ENCODE measurements around the gene SQSTM1.

Gene SQSTM1

DNA sequence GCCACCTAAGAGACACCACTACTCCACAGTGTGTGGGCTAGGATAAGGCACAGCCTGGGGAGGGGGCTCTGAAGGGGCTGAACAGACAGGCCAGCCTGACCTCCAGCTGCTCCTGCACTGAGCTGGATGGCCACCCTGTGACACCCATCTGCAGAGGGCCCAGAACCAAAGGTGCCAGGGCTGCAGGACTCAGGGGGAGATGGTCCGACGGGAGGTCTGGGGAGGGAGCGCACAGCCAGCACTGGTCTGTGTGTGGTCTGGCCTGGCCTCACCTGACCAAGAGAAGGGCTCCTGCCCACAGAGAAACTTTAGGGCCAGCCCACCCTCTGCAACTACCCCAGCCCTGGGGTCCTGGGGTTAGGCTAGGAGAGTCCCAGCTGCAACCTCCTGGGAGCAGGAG lies 26.1 kb upstream of the SQSTM1 start:
- DNase-seq (ENCODE audit: low read depth in 2 of 3, low spot score in 1 of 3): no peak

DNA sequence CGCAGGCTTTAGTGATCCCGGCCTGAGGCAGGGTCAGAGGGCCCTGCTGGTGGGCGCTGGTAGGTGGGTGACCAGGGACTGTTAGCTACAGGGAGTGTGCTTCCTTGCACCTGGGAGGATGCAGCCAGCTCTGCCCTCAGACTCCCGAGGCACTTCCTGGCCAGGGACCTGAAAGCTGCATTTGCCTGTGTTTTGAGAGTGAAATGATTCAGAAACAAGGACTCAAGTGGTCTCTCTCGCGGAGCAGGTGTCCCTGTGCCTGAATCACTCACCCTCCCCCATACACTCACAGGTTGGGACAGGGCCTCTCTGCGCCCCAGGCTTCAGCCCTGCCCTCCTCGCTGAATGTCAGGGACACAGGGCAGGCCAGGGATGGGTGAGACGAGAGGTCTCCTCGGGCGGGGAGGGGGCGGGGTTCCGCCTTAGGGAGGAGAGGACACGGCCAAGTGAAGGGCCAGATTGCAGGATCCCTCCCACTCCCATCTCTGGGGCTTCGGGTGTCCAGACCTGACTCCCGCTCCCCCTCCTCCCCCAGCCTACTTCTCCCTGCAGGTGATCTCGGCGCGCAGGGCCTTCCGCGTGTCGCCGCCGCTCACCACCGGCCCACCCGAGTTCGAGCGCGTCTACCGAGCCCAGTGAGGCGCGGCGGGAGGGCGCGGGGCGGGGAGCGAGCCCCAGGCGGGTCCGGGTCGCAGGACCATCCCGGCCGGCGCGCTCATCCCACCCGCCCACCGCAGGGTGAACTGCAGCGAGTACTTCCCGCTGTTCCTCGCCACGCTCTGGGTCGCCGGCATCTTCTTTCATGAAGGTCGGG lies 25.4 kb upstream of the SQSTM1 start:
- no peak for DNase-seq (ENCODE audit: low read depth in 2 of 3, low spot score in 1 of 3)

DNA sequence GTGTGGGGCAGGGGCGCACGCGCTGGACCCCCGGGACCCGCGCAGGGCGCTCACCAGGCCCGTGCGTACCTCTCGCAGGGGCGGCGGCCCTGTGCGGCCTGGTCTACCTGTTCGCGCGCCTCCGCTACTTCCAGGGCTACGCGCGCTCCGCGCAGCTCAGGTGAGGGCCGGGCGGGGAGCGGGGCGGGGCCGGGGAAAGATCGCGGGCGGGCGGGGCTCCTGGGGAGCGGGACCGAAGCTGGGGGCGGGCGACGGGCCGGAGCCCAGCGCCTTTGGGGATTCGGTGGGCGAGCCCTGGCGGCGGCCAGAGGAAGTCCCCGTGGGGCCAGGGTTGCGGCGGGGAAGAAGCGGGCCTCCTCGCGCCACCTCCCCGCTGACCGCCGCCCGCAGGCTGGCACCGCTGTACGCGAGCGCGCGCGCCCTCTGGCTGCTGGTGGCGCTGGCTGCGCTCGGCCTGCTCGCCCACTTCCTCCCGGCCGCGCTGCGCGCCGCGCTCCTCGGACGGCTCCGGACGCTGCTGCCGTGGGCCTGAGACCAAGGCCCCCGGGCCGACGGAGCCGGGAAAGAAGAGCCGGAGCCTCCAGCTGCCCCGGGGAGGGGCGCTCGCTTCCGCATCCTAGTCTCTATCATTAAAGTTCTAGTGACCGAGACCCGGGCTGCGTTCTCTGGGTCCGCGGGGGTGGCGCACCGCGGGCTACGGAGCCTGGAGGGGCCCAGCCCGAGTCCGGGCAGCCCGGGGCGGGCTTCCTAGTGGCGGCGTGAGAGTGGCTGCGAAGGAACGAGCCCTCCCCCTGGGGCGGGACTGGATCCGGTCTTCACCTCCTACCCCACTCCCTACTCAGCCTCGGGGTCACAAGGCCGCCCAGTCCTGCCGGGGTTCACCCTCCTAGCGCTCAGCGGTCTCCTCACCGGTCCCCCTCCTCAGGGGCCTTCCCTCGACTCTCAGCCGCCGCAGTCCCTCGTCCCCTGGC lies 24.6 kb upstream of the SQSTM1 start:
- DNase-seq (ENCODE audit: low read depth in 2 of 3, low spot score in 1 of 3): peak in 1 of 3 donors; percentile 63

DNA sequence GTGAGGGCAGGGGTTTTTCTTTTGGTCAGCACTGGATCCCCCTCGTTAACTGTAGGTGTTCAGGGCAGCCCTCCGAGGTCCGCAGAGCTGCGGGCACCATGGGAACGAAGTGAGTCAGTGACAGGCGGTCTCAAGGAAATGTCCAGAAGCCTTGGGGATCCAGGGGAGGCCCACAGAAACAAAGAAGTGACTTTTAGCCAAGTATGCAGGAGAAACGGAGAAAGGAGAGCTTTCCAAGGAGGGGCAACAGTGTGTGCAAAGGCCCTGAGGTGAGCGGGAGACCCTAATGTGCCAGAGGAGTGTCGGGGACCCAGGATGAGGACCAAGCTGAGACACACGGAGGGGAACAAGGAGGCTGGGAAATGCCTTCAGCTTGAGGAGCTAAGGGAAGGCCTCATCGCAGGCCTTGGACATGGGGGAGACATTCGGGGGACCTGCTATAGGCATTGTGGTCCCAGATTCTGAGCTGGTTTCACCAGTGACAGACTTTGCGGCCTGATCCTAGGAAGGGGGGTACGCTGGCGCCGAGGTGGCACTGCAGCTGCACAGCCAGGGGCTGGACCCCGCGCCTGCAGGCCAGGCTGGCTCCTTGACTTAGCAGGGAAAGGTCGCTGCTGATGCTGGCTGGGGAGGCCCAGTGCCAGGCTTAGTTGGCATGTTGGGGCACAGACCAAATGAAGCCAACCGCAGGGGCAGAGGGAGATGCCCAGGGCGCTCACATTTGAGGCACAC lies 23.7 kb upstream of the SQSTM1 start:
- no peak for DNase-seq (ENCODE audit: low read depth in 2 of 3, low spot score in 1 of 3)

DNA sequence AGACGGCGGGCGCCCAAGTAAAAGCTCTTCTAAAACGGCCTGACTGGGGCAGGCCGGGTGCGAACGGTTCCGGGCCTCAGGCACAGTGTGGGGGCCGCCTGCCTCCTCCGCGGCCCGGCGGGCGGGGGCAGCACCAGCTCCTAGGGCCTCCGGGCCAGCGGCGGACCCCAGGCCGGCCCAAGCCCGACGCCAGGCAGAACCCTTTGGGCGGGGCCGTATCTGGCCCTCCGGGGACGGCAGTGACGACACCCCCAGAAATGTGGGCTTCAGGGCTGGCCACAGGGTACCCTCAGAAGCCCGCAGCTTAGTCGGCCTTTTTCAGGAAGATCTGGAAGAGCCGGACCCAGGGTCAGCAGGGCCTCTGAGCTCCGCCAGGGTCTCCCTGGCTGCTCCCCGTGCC lies 23.0 kb upstream of the SQSTM1 start:
- no peak for DNase-seq (ENCODE audit: low read depth in 2 of 3, low spot score in 1 of 3)

DNA sequence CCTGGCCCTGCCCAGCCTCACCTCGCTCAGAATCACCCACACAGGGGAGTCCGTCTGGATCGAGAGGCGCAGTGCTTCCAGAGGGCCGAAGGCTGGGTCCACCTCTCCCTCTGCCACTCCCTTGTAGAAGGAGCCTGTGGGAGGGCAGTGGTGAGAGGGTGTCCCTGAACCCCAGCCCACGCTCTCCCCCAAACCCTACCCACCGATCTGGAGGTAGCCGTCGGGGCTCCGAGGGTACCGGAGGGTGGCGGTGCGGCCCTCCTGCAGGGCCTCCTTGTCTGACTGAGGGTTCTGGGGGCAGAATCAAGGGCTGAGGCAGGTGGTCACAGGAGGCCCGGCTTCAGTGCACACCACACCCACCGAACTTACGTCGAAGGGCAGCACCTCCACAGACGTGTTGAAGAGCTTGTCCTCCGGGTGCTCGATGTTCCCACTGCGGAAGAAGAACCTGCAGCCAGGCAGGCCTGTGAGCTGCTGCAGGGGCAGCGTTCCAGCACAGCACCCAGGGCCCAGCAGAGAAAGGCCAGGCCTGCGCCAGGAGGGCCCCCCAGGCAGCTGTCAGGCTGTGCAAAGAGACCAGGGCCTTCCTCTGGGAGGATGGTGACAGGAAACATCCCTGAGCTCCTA lies 22.4 kb upstream of the SQSTM1 start:
- no peak for DNase-seq (ENCODE audit: low read depth in 2 of 3, low spot score in 1 of 3)

DNA sequence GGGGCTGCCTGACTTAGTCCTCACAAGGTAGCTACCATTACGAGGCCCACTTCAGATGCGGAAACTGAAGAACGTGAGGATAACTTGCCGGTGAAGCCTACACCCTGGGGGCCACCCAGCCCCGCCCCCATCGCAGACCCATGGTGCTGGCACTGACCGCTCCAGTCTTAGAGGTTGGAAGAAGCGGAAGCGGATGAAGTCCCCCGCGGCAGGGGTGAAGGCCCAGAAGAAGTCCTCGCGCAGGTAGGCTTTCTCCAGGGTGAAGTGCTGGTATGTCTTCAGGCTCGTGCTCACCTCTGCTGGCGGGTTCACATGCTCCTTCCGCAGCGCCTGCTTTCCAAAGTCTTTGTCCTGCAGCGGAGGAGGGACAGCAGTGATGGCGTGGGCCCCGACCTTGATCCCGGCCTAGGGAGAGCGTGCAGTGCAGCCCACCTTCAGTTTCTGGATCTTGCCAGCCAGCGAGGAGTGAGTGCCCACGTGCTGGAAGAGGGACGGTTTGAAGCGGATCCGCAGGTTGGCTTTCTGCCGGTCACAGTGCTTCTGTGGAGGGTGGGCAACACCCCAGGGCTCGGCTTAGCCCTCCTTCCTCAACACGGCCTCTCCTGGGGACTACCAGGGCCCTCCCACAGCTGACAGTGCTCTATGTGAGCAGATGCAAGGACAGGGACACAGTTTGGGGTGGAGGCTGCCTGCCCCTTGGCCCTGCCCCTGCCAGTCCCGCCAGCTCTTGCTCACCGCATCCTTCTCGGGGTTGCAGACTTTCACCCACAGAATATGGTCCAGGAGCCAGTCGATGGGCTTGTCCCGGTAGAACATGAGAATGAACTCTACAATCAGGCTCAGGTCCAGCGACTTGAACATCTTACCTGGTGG lies 21.7 kb upstream of the SQSTM1 start:
- no peak for DNase-seq (ENCODE audit: low read depth in 2 of 3, low spot score in 1 of 3)

DNA sequence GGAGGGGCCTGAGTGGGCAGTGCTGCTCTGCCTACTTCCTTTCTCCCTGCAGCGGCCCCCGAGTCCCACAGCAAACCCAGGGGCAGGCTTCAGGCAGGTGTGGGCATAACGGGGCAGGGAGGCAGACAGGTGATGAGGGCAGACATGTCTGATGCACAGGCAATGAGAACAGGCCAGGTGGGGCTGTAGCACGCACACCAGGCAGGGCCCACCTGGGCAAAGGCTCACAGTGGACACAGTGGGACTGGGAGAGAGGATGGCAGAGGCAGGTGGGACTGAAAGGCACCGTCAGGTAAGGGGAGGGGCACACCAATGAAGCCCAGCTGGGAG lies 21.1 kb upstream of the SQSTM1 start:
- DNase-seq (ENCODE audit: low read depth in 2 of 3, low spot score in 1 of 3): no peak

DNA sequence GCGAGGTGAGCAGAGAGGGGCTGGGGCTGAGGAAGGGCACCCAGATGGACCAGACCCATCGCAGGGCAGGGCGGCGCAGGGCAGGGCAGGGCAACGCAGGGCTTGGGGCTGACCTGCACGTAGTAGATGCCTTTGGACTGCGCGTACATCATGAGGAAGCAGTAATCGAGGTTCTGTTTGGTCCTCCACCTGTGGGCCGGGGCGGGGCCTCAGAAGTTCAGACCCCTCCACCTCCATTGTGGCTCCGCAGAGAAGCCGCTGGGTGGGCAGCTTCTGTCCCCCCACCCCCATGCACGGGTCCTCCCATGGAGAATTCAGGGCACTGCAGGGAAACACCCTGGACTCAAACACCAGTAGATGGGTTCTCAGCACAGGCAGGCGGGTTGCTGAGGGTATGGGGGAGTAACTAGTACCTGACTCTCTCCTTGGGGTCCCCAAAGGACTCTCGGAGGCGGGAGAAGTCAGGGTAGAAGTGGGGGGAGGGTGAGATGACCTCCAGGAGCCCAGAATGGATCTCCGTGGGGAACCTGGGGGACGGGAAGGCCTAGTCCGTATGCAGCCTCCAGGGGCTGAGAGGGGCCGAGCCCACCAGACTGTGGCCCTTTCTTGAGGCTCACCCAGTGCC lies 20.5 kb upstream of the SQSTM1 start:
- no peak for DNase-seq (ENCODE audit: low read depth in 2 of 3, low spot score in 1 of 3)

DNA sequence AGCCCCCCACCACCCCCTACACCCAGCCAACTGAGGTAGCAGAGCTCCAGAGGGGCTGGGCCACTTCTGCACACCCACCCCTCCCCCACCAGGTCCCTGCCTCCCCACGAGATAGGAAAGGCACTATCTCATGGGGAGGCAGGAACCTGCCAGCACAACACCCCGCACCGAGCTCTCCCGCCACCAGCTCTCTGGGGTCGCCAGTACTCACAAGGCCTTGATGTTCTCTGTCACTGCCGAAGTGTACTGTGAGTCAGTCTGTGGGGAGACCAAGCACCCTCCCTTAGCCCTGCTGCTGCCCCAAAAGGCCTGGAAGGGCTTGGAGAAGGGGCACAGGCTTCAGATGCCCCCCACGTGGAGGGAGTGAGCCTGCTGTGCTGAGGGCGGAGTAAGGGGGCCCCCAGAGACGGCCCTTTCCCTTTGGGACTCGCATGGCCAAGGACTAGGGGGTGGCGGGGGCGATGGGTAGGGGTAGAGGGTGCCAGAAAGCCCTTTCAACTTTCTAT lies 20.0 kb upstream of the SQSTM1 start:
- DNase-seq (ENCODE audit: low read depth in 2 of 3, low spot score in 1 of 3): no peak

DNA sequence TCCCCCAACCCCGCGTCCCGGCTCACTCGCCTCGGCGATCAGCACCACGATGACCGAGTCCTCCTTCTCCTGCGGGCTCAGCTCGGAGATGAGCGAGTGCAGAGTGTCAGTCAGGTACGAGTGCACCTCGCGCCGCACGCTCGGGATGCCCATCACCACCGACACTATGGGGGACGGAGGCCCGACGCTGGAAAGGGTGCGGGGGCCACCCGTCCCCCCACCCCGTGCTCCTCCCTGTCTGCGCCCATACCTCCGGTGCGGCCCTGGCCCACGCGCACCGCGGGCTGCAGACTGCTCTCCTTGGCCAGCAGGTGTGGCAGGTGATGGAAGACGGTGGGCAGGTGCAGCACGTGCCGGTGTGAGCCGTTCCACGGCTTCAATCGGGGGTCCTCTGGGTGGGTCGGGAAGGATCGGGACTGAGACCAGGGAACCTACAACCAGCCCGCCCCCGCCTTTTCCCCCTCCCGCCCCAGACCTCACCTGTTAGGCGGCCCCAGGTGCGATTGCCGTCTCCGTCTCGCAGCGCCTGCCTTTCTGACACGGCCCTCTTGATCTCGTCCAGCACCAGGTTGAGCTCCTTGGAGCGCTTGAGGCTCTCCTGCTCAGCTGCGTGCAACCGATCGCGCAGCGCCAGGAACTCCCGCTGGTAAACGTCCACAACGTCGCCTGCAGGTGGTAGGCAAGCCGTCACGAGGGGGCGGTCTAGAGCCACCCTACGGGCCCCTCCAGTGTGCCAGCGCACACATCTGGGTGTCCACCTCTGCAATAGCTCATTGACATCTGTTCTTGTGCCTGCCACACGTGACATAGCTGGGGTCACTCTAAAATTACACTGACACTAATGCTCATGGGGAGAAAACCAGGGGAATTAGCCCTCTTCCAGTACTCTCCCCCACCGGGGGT lies 19.1 kb upstream of the SQSTM1 start:
- DNase-seq (ENCODE audit: low read depth in 2 of 3, low spot score in 1 of 3): peak; percentile 73 to 84 (median 81)

DNA sequence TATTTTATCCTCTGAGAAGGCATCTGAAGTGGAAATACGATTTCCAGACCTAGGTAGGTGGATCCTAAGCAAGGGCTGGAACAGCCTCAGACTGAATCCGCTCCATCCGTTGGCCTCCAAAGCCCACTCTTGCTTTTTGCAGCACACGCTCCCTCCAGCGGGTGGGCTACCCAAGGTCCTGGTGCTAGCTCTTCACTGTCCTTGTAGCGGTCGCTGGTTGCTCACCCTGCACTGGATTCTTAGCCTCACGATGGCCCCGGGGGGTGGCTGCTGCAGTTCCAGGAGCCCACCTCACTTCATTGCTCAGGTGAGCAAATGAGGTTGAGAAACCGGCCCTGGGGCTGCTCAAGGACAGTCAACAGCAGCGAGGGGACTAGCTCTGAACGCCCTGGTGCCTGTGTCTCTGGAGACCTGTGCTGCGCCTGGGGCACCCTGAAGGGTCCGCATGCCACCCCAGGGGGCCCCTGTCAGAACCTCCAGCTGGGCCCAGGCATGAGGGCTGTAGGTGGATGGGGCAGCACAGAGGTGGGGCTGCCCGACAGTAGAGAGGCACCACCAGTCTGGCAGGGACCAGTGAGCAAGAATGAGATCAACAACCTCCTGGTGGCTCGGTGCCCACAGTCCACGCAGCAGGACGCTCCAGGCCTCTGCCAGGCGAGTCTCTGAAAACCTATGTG lies 18.4 kb upstream of the SQSTM1 start:
- no peak for DNase-seq (ENCODE audit: low read depth in 2 of 3, low spot score in 1 of 3)

DNA sequence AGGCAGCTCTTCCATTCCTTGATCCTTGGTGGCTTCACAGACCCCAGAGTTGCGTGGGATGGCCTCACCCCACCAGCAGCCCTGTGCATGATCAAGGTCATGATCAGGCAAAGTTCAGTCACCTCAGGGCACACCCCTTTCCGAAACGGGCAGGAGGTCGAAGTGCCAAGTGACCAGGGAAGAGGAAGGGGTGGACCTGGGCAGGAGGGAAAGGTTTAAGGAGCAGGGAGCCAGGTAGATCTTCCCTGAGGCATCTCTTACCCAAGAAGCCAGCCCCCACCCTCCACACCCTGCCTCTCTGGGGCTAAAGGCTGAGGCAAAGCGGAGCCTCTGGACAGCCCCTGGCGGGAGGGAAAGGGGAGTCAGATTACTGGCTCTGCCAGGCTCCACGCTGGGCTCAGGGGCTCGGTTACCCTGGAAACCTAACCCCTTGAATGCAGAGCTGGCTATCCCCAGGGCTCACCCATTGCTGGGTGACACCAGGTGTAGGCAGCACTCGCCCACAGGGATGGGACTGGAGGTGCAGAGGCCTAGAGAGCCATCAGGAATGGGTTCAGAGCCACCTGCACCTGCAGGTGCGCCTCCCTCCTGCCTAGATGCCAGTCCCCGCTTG lies 17.6 kb upstream of the SQSTM1 start:
- no peak for DNase-seq (ENCODE audit: low read depth in 2 of 3, low spot score in 1 of 3)

DNA sequence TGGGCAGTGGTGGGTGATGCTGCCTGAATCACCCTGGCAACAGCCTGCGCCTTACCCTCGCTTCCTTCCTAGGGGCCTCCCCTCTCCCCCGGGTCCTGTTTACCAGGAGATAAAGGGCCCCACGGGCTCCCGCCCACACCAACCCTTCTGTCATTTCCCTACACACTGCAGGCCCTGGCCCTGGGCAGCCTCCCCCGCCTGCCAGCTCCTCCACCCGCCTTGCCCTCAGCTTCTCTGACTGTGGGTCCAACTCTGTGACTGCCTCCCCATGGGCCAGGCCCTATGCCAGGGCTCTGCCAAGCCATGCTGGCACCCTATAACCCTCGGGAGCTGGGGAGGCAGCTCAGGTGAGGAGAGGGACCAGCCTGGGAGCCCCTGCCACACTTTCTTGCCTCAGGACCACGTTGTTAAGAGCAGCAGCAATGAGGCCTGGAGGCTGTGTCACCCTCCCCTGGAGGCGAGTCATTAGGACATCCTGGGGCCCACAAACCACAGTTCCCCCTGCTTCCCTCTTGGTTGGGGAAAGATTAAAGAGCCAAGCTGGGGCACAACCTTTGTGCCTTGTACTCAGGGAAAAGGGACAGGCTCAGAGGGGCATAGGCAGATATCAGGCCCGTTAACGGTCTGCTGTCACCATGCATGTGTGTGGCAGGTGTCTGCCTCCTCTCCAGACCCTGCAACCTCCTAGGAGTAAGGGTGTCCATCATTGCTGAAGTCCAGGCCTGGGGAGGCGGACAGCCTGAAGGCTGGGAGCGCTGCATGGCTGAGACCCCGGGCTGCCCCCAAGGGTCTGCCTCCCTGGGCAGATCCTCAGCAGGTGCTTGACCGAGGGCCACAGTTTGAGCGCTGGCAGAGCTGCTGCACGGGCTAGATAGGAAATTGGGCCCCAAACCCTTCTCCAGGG lies 16.8 kb upstream of the SQSTM1 start:
- peak in 2 of 3 donors; percentile 48 to 53 for DNase-seq (ENCODE audit: low read depth in 2 of 3, low spot score in 1 of 3)

DNA sequence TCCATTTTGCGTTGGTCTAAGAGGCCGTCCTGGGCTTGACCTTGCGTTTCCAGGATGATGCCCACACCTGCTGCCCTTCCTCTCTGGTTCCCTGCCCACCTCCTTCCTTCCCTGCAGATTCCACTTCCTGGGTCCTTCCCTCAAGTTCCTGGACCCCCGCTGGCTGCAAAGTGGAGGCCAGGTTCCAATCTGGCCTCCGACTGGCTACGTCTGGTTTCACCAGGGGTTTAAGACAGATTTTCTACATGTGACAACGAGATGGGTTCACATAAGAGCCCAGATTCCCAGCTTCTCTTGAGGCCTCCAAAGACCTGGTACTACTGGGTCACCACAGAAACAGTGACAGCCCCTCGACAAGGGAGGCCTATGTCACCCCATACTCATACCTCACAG lies 16.2 kb upstream of the SQSTM1 start:
- no peak for DNase-seq (ENCODE audit: low read depth in 2 of 3, low spot score in 1 of 3)

DNA sequence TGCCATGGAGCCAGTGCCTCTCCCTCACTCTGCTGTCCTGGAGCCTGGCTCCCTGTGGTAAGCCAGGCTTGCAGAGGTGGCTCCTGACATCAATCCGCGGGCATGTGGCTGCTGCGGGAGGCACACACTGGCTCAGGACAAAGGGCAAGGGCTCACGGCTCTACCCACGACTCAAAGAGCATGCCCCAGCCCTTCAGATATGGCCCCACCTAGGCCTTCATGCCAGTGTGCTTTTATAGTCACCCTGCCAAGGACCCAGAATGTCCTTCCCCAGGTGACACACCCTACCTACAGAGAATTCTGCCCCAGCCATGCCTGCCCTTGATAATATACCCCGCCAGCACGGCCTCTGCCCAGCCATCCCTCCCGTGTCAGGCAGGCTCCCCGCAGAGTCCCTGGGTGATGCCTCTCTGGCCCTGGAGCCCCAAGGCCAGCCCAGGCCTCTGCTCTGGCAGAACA lies 15.6 kb upstream of the SQSTM1 start:
- DNase-seq (ENCODE audit: low read depth in 2 of 3, low spot score in 1 of 3): no peak
